Inflammatory macrophage treated with lipopolysaccharide for 4 hours (primary cell): ENCODE results near the gene PLCB2.

Experiments used
- DNase-seq: peaks from one replicate; pipeline ENCODE4 v3.0.0-alpha.2; 2020

The PLCB2 gene

DNA sequence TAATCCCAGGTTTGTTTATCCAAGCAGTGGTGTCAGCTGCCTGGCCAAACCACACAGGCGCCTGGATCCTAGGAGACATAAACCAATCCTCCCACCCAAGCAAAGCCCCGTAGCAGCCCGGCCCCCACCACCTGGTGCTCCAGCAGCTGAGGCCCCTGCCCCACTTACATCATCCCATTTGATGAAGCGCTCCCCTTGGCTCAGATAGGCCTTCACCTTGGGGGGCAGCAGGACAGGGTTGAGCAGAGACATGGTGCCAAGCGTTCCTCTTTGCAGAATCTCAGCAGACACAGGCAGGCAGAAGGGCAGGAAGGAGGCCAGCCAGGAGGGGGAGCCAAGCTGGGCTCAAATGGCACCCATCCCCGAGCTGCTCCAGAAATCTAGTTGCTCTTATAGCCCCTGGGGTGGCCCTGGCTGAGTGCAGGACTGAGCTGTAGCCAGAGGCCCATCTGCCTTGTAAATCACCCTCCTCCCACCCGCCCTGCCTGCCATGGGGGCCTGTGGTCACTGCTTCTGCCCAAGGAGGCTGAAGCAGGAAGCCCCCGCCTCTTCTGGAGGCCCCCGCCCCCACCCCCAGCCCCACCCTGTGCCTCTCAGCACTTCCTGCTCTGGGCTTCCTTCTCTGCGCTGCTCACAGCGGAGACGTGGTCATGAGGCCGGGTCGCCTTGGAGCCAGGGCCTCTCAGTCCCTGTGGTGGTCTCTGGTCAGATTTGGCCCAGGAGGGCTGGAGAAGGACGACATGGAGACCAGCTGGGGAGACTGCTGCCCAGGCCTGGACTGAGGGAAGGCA is at the start of gene PLCB2:
Gene PLCB2 (minus strand): TSS at position 515 of the 791 bp plus-strand sequence. CDS start 263 bp downstream, at position 252.
- peak; percentile 68 for DNase-seq

- DNase-seq, result no peak
Observed at GRCh38 chr15:40357246-40357645, 49.5 kb upstream of the PLCB2 start.

DNA sequence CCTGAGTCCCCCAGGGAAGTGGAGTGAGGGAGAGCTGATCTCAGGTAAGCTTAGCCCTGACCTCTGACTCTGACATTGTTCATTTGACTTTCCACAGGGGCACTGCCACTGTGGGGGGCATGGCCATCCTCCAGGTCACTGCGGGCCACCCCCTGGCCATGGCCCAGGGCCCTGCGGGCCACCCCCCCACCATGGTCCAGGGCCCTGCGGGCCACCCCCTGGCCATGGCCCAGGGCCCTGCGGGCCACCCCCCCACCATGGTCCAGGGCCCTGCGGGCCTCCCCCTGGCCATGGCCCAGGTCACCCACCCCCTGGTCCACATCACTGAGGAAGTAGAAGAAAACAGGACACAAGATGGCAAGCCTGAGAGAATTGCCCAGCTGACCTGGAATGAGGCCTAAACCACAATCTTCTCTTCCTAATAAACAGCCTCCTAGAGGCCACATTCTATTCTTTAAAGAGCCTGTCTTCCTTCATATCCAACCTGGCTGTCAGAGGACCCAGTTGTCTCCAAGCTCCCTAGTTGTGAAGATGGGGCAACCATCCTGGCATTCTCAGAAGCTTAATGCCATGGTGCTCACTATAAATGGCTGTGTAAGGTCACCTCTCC is 48.3 kb upstream of the PLCB2 start:
- no peak for DNase-seq

DNA sequence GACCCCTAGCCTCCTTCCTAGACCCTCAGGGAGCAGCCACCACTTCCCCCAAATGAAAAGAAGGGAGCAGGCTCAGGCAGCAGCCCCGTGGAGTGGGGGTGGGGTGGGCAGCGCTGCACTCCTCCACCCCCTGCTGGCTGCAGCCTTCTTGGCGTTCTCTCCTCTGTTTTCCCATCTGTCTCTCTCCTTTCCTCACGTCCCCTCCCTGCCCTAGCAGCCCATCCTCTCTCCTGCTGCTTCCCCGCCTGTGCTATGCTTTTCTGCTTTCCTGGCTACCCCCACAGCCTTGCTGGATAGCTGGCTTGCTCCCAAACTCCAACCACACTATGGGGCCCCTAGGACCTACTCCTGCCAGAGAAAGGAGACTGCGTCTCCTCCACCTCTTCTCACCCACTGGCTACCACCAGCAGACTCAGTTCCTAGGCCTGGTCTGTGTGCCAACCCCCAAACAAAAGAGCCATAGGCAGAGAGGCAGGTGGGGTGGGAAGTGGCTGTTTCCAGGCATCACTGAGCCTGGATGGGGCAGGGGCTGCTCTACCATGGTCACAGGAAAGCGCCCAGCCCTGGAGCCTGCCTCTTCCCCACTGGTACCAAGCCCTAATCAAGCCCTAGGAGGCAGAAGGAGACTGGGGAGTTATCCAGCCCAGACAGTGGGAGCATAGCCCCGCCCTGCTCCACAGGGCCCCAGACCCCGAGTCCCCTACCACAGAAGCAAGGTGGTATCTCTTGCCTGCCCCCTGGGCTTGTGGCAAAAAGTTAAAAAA is 46.9 kb upstream of the PLCB2 start:
- no peak for DNase-seq

GRCh38 chr15:40353697-40354096 is 46.0 kb upstream of the PLCB2 start:
- no peak for DNase-seq

- no peak for DNase-seq
Observed at GRCh38 chr15:40352281-40352901, 44.7 kb upstream of the PLCB2 start.

DNA sequence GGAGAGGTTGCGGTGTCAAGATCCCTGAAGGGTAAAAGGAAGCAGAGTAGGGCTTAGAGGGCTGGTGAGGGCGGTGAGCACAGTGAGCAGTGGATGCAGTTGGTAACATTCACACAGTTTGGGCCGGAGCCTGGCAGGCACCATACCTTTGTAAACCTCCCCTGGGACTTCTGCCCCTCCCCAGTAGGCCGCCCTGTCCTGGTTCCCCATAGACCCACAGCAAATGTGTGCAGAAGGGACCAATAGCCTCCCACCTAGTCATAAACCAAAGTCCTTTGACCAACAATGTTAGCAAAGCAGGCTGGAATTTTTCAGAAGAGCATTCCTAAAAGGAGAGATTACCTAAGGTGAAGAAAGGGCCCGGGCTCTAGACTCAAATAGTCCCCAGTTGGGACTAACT is 41.4 kb upstream of the PLCB2 start:
- no peak for DNase-seq

- DNase-seq, result no peak
Observed at GRCh38 chr15:40348474-40348870, 40.7 kb upstream of the PLCB2 start.

DNA sequence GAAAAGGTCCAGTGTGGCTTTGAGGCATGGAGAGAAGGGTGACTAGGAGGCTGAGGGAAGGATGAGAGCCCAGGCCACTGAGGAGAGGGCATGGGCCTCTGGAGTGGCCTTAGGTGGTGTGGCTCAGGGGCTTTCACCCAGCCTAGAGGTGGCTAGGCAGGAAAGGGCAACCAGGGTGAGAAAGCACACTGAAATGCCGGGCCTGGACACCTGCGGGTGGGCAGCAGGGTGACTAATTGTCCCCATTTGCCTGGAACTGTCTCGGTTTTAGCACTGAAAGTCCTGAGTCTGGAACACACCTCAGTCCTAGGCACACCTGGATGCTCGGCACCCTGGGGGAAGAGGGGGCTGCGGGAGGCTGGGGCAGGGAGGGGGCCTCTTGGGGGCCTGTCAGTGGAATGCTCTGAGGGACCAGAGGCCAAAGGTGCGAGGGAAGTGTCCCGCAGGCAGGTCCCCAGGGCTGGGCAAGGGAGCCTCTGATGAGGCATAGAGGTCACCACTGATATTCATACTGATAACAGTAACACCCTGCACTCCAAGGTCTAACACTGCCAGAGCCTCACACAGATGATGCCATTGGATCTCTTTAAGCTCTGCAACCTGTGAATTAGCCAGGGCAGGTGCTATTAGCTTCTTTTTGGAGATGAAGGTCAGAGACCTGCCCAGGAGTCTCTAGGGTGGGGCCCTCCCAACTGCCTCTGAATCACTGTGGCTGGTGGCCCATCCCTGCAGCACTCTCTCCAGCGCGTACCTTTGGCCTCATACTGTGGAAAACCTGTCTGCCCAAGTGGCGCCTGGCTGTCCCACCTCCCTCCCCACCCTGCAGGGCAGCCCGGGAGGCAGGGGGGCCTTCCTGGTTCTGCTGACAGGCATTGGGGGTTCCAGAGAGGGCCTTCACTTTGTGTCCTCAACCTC is 40.1 kb upstream of the PLCB2 start:
- DNase-seq, result no peak

DNA sequence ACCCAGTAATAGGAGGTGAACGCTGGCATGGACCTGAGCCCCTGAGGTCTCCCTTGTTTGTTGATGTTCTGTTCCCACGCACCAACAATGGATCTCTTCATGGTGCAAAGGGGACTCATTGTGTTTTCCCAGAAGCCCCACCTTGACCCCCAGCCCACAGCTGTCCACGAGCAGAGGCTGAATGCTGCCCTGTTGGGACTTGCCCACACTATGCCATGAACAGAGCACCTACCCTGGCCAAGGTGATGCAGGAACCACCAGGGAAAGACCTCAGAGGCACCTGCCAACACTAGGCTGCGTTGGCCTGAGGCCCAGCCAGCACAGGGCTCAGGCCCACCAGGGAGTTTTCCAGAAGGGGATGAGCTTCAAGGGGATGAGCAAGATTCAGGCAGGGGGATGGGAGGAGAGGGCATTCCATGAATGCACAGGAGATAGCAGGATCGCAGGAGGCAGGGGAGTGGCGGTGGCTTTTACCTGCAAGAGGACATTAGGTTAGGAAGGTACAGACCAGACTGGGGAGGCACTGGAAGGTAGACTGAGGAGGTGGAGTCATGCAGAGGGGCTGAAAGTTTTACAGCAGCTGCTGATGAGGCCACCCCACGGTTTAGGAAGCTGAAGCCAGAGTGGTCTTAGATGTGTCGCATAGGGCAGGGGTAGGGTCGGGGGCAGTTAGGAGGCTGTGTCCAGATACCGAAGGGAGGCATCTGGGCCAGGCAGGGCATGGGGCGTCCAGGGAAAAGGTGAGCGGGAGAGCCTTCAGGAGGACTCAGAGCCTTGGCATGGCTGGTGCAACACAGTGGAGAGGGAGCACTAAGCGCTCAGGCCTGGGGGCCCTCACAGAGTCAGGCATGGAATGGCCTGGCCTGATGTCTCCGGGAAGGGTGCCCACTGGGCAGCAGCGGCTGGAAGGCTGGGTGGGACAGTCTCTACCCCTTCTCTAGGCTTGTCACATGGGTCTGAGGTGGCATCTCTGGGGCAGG is 39.1 kb upstream of the PLCB2 start:
- no peak for DNase-seq

DNA sequence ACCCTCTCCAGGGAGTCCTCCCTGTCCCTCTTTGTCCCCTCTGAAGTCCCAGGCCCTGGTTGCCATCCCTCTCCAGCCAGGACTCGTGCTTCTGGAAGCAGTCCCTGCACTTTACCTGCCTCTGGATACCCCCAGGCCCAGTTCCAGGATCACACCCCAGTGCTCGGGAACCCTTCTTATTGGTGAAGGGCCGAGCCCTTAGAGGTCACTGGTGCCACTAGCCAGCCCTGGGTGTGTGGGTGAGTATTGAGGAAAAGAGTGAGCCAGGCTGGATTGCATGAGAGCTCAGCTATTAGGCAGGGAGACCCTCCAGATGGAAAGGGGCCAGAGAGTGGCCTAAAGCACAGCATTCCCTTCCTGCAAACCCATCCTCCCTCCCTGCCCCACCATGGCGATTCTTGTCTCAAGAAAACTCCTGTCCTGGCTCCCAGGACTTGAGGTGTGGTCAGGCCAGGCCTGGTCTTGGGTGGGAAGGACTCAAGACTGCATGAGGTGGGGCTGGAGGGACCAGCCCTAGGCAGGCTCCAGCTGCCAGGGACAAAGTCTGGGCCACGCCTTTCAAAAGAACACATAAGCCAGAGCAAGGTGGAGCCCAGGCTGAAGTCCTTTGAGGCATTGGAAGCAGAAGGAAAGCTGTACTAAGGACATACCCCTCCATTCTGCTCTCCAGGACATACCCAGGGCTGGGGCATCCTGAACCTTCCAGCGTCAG is 38.3 kb upstream of the PLCB2 start:
- no peak for DNase-seq

- DNase-seq, result no peak
Observed at GRCh38 chr15:40345225-40345866, 37.6 kb upstream of the PLCB2 start.

- peak; percentile 60 for DNase-seq
Observed at GRCh38 chr15:40344631-40345120, 36.9 kb upstream of the PLCB2 start.

GRCh38 chr15:40344217-40344616 is 36.5 kb upstream of the PLCB2 start:
- no peak for DNase-seq

DNA sequence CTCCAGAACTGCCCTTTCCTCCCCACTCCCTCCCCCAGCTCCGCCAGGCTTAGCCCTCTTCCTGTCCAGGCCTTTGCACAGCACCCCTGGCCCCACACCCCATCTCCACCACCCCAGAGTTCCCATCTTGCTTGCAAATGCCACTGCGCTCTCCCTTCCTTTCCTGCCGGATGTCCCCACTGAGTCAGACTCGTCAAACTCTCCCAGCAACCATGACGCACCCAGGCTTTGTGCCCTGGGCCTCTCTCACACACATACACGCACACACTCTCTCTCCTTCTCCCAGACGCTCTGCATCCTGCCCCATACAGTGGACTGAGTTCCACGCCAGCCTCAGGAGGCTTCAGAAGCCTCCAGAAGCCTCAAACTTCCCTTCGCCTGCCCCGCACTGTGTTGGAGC is 35.8 kb upstream of the PLCB2 start:
- DNase-seq, result peak; percentile 49

GRCh38 chr15:40342416-40343320 is 34.9 kb upstream of the PLCB2 start:
- DNase-seq, result no peak

GRCh38 chr15:40340740-40341400 is 33.1 kb upstream of the PLCB2 start, which contains the start of gene CCDC9B:
CCDC9B (minus strand) TSS chr15:40340939; CDS start chr15:40340819, 120 bp downstream.
- DNase-seq, result peak; percentile 81
